Measurements from ENCODE around the gene PODXL2.

GRCh38 chr3:127702151-127702578, 73.2 kb downstream of the PODXL2 start:
- TF ChIP-seq CTCF (optimal IDR thresholded peaks at IDR 0.05 in 1 of 3, IDR thresholded peaks at IDR 0.05 in 1 of 3, conservative IDR thresholded peaks at IDR 0.05 in 1 of 3; ENCODE audit: extremely low read depth in 1 of 3, insufficient read depth in 2 of 3, low read length in 3 of 3) (no peak), EZH2 (IDR thresholded peaks at IDR 0.05; ENCODE audit: low read length) (no peak)

Measured in keratinocyte (primary cell).